HEK293 (cell line): ENCODE data around the gene TSPAN11.

Experiments
- CTCF ChIA-PET: fragments of 350-600 bp; formaldehyde crosslinking; extraction: SDS; loops from one replicate; lab custom pipeline; 2021; ENCODE audit warnings: antibody characterized with exemption; lab: Yijun Ruan, JAX
- POLR2A ChIA-PET: fragments of 300-600 bp; formaldehyde crosslinking; extraction: SDS; loops from one replicate; lab custom pipeline; 2020; ENCODE audit warnings: antibody characterized with exemption, inconsistent platforms; lab: Yijun Ruan, JAX
- H3K27ac ChIP-seq: fragments of 200-500 bp; sonication (Bioruptor generic); 2 replicates; pipeline ENCODE4 v1.5.1; 2014; ENCODE audit warnings: low read depth, low read length, control low read depth, inconsistent platforms; ENCODE audit errors: extremely low read depth
- H3K36me3 ChIP-seq, 2 experiments: fragments of 200-500 bp in 1 of 2; sonication (Bioruptor generic) in 1 of 2; 1 replicate in 1 of 2; 2 replicates in 1 of 2; pipeline ENCODE4 v1.5.1; 2014 to 2017; ENCODE audit warnings: inconsistent platforms in 2 of 2, low read length in 2 of 2; ENCODE audit not compliant: control insufficient read depth in 2 of 2, insufficient read depth in 1 of 2
- H3K4me1 ChIP-seq: fragments of 200-500 bp; sonication (Bioruptor generic); 2 replicates; pipeline ENCODE4 v1.5.1; 2014; ENCODE audit warnings: mild to moderate bottlenecking, low read length, inconsistent platforms; ENCODE audit not compliant: control insufficient read depth, insufficient read depth
- H3K4me3 ChIP-seq: 2 replicates; pipeline ENCODE4 v1.5.1; 2011; ENCODE audit warnings: low read depth, mild to moderate bottlenecking, control low read depth, low read length, moderate library complexity
- H3K9me3 ChIP-seq: fragments of 200-500 bp; sonication (Bioruptor generic); 2 replicates; pipeline ENCODE4 v1.5.1; 2014; ENCODE audit warnings: low read depth, low read length, inconsistent platforms; ENCODE audit not compliant: control insufficient read depth, insufficient read depth
- BCL6B ChIP-seq: fragments of 450-650 bp; formaldehyde crosslinking; IDR thresholded peaks from 2 replicates; pipeline ENCODE4 v1.5.1; 2017; ENCODE audit warnings: missing biosample characterization, missing genetic modification characterization
- MYNN ChIP-seq: fragments of 450-650 bp; formaldehyde crosslinking; IDR thresholded peaks from 2 replicates; pipeline ENCODE4 v1.5.1; 2016; ENCODE audit warnings: missing biosample characterization, missing genetic modification characterization, borderline replicate concordance
- PATZ1 ChIP-seq: fragments of 450-650 bp; formaldehyde crosslinking; IDR thresholded peaks from 2 replicates; pipeline ENCODE4 v1.5.1; 2016; ENCODE audit warnings: missing biosample characterization, missing genetic modification characterization
- RBAK ChIP-seq: fragments of 450-650 bp; formaldehyde crosslinking; IDR thresholded peaks from 2 replicates; pipeline ENCODE4 v1.5.1; 2016; ENCODE audit warnings: missing biosample characterization, missing genetic modification characterization
- SCRT2 ChIP-seq: fragments of 450-650 bp; formaldehyde crosslinking; IDR thresholded peaks from 2 replicates; pipeline ENCODE4 v1.5.1; 2016; ENCODE audit warnings: missing biosample characterization, missing genetic modification characterization
- TRIM28 ChIP-seq: IDR thresholded peaks from 2 replicates; pipeline ENCODE4 v1.6.1; 2011; ENCODE audit warnings: low read length, control low read depth, borderline replicate concordance
- ZNF223 ChIP-seq: fragments of 450-650 bp; formaldehyde crosslinking; IDR thresholded peaks from 2 replicates; pipeline ENCODE4 v1.5.1; 2016; ENCODE audit warnings: missing biosample characterization, missing genetic modification characterization
- ZNF24 ChIP-seq: fragments of 450-650 bp; formaldehyde crosslinking; IDR thresholded peaks from 2 replicates; pipeline ENCODE4 v1.5.1; 2016; ENCODE audit warnings: missing biosample characterization, missing genetic modification characterization
- ZNF248 ChIP-seq: fragments of 450-650 bp; formaldehyde crosslinking; IDR thresholded peaks from 2 replicates; pipeline ENCODE4 v1.5.1; 2017; ENCODE audit warnings: missing biosample characterization, missing genetic modification characterization
- ZNF26 ChIP-seq: fragments of 450-650 bp; formaldehyde crosslinking; IDR thresholded peaks from 2 replicates; pipeline ENCODE4 v1.5.1; 2016; ENCODE audit warnings: missing biosample characterization, missing genetic modification characterization
- ZNF324 ChIP-seq: fragments of 450-650 bp; formaldehyde crosslinking; IDR thresholded peaks from 2 replicates; pipeline ENCODE4 v1.5.1; 2016; ENCODE audit warnings: missing biosample characterization, missing genetic modification characterization
- ZNF350 ChIP-seq: fragments of 450-650 bp; formaldehyde crosslinking; IDR thresholded peaks from 2 replicates; pipeline ENCODE4 v1.5.0; 2017; ENCODE audit warnings: missing biosample characterization, mild to moderate bottlenecking, missing genetic modification characterization
- ZNF394 ChIP-seq: fragments of 450-650 bp; formaldehyde crosslinking; IDR thresholded peaks from 2 replicates; pipeline ENCODE4 v1.5.1; 2016; ENCODE audit warnings: missing biosample characterization, missing genetic modification characterization, mild to moderate bottlenecking, moderate library complexity, borderline replicate concordance
- ZNF426 ChIP-seq: fragments of 450-650 bp; formaldehyde crosslinking; IDR thresholded peaks from 2 replicates; pipeline ENCODE4 v1.5.1; 2017; ENCODE audit warnings: missing biosample characterization, missing genetic modification characterization, mild to moderate bottlenecking, inconsistent platforms, moderate library complexity
- ZNF560 ChIP-seq: fragments of 450-650 bp; formaldehyde crosslinking; IDR thresholded peaks from 2 replicates; pipeline ENCODE4 v1.5.1; 2017; ENCODE audit warnings: missing biosample characterization, missing genetic modification characterization, borderline replicate concordance
- ZNF664 ChIP-seq: fragments of 450-650 bp; formaldehyde crosslinking; IDR thresholded peaks from 2 replicates; pipeline ENCODE4 v1.5.1; 2016; ENCODE audit warnings: missing biosample characterization, missing genetic modification characterization
- ZNF776 ChIP-seq: fragments of 450-650 bp; formaldehyde crosslinking; IDR thresholded peaks from 2 replicates; pipeline ENCODE4 v1.5.0; 2017; ENCODE audit warnings: missing biosample characterization, missing genetic modification characterization, borderline replicate concordance
- ZSCAN30 ChIP-seq: fragments of 450-650 bp; IDR thresholded peaks from 2 replicates; pipeline ENCODE4 v1.5.1; 2018; ENCODE audit warnings: missing biosample characterization, mild to moderate bottlenecking, missing genetic modification characterization, moderate library complexity
- TF ChIP-seq, protein P1 (sequence below): fragments of 450-650 bp; formaldehyde crosslinking; IDR thresholded peaks from 2 replicates; pipeline ENCODE4 v1.5.1; 2017; ENCODE audit warnings: missing biosample characterization, missing genetic modification characterization
- TF ChIP-seq, protein P2 (sequence below): fragments of 450-650 bp; formaldehyde crosslinking; IDR thresholded peaks from 2 replicates; pipeline ENCODE4 v1.5.1; 2017; ENCODE audit warnings: missing biosample characterization, missing genetic modification characterization

TSPAN11 gene

GRCh38 chr12:30877105-30877875 lies 49.3 kb upstream of the TSPAN11 start:
- peaks cover 4% of the 10 kb centered on the region for H3K4me1 ChIP-seq
- H3K4me3 ChIP-seq = no peak overlapping the region
- TF ChIP-seq ZNF350 (tag by site-specific recombination) (no peak), ZNF426 (tag by site-specific recombination) (no peak), BCL6B (tag by site-specific recombination) (no peak), TRIM28 (no peak), ZNF324 (tag by site-specific recombination) (no peak), ZNF560 (tag by site-specific recombination) (no peak), ZSCAN30 (tag by site-specific recombination) (no peak), PATZ1 (tag by site-specific recombination) (no peak), RBAK (tag by site-specific recombination) (no peak)
- TF ChIP-seq, protein P1, sequence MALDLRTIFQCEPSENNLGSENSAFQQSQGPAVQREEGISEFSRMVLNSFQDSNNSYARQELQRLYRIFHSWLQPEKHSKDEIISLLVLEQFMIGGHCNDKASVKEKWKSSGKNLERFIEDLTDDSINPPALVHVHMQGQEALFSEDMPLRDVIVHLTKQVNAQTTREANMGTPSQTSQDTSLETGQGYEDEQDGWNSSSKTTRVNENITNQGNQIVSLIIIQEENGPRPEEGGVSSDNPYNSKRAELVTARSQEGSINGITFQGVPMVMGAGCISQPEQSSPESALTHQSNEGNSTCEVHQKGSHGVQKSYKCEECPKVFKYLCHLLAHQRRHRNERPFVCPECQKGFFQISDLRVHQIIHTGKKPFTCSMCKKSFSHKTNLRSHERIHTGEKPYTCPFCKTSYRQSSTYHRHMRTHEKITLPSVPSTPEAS (tag by site-specific recombination) = no peak
- H3K9me3 ChIP-seq = no peaks in the 10 kb centered on the region
- ChIA-PET POLR2A (no interaction called here), CTCF (interaction anchor here (0.7 to 1.2 kb wide), 5 partner anchors 9 to 103 kb away, joined by 3 read pairs; no protein-coding TSS in a partner anchor)
- no peaks in the 10 kb centered on the region for H3K36me3 ChIP-seq
- no peak overlapping the region for H3K27ac ChIP-seq

GRCh38 chr12:30878024-30878423 lies 48.5 kb upstream of the TSPAN11 start:
- ChIA-PET POLR2A (no interaction called here), CTCF (interaction anchor here (0.6 to 1.2 kb wide), 4 partner anchors 27 to 122 kb away, joined by 3 to 5 read pairs (median 3); no protein-coding TSS in a partner anchor)
- Histone ChIP-seq H3K9me3 (no peaks in the 10 kb centered on the region), H3K36me3 (no peaks in the 10 kb centered on the region), H3K4me3 (no peak overlapping the region), H3K27ac (no peak overlapping the region), H3K4me1 (peaks cover 4% of the 10 kb centered on the region)
- TF ChIP-seq ZNF664 (tag by site-specific recombination) (0 out of 2 replicates have a peak, but pooled peaks have one; percentile 9), ZNF24 (tag by site-specific recombination) (no peak), SCRT2 (peak; percentile 79)

GRCh38 chr12:30880061-30880460 lies 46.5 kb upstream of the TSPAN11 start:
- Histone ChIP-seq H3K27ac (no peak overlapping the region), H3K9me3 (no peaks in the 10 kb centered on the region), H3K36me3 (no peaks in the 10 kb centered on the region), H3K4me3 (no peak overlapping the region), H3K4me1 (no peaks in the 10 kb centered on the region; the same call in 1 of the 2 replicates)
- CTCF ChIA-PET = interaction anchor here (0.8 kb wide), 1 partner anchor 29 kb away, joined by 4 read pairs; no protein-coding TSS in a partner anchor
- POLR2A ChIA-PET = no interaction called here
- TF ChIP-seq PATZ1 (tag by site-specific recombination) (no peak), ZNF394 (tag by site-specific recombination) (no peak), ZNF26 (tag by site-specific recombination) (peak; percentile 63; the same call in 1 of the 2 replicates), ZNF776 (tag by site-specific recombination) (no peak), MYNN (tag by site-specific recombination) (no peak), ZNF248 (no peak), ZNF223 (no peak)
- TF ChIP-seq, protein P2, sequence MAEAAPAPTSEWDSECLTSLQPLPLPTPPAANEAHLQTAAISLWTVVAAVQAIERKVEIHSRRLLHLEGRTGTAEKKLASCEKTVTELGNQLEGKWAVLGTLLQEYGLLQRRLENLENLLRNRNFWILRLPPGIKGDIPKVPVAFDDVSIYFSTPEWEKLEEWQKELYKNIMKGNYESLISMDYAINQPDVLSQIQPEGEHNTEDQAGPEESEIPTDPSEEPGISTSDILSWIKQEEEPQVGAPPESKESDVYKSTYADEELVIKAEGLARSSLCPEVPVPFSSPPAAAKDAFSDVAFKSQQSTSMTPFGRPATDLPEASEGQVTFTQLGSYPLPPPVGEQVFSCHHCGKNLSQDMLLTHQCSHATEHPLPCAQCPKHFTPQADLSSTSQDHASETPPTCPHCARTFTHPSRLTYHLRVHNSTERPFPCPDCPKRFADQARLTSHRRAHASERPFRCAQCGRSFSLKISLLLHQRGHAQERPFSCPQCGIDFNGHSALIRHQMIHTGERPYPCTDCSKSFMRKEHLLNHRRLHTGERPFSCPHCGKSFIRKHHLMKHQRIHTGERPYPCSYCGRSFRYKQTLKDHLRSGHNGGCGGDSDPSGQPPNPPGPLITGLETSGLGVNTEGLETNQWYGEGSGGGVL (tag by site-specific recombination) = no peak
